Liver (tissue), 3 donors: ENCODE results near the gene SMOC2.

Experiments used
- ATF3 ChIP-seq: IDR thresholded peaks from 2 replicates; pipeline ENCODE4 v1.6.1; 2016; ENCODE audit warnings: antibody characterized with exemption
- CTCF ChIP-seq: fragments of 150-350 bp; IDR thresholded peaks from 2 replicates; pipeline ENCODE4 v1.5.1; 2017; ENCODE audit warnings: improper control_type of control experiment, low read depth, low read length; ENCODE audit not compliant: missing input control
- FOXA1 ChIP-seq: IDR thresholded peaks from 2 replicates; pipeline ENCODE4 v1.6.1; 2016; ENCODE audit warnings: antibody characterized with exemption
- GABPA ChIP-seq, 2 donors: IDR thresholded peaks in 1 of 2; conservative IDR thresholded peaks in 1 of 2; 2 replicates each; pipeline ENCODE4 v1.6.1; 2016; ENCODE audit warnings: antibody characterized with exemption in 2 of 2, mild to moderate bottlenecking in 1 of 2, moderate library complexity in 1 of 2
- JUND ChIP-seq, 2 donors: IDR thresholded peaks; 2 replicates each; pipeline ENCODE4 v1.6.1; 2016; ENCODE audit warnings: antibody characterized with exemption in 2 of 2
- MAX ChIP-seq: IDR thresholded peaks from 2 replicates; pipeline ENCODE4 v1.6.1; 2016; ENCODE audit warnings: antibody characterized with exemption
- NR2F2 ChIP-seq: IDR thresholded peaks from 2 replicates; pipeline ENCODE4 v1.6.1; 2016; ENCODE audit warnings: antibody characterized with exemption
- RAD21 ChIP-seq, 2 donors: IDR thresholded peaks; 2 replicates each; pipeline ENCODE4 v1.6.1; 2016; ENCODE audit warnings: antibody characterized with exemption in 2 of 2, mild to moderate bottlenecking in 2 of 2
- REST ChIP-seq: IDR thresholded peaks from 2 replicates; pipeline ENCODE4 v1.6.1; 2016; ENCODE audit warnings: antibody characterized with exemption, mild to moderate bottlenecking
- SP1 ChIP-seq: IDR thresholded peaks from 2 replicates; pipeline ENCODE4 v1.6.1; 2018; ENCODE audit warnings: antibody characterized with exemption, mild to moderate bottlenecking
- TAF1 ChIP-seq: conservative IDR thresholded peaks from 2 replicates; pipeline ENCODE4 v1.6.1; 2016; ENCODE audit warnings: antibody characterized with exemption, mild to moderate bottlenecking
- YY1 ChIP-seq: IDR thresholded peaks from 2 replicates; pipeline ENCODE4 v1.6.1; 2016; ENCODE audit warnings: antibody characterized with exemption, mild to moderate bottlenecking
- ZBTB33 ChIP-seq: IDR thresholded peaks from 2 replicates; pipeline ENCODE4 v1.6.1; 2016; ENCODE audit warnings: antibody characterized with exemption
- donor health status: healthy.
- donor health status: healthy.

GRCh38 chr6:168442646-168443045 lies 1.7 kb downstream of the SMOC2 start:
- TF ChIP-seq CTCF = no peak
- no peak for TF ChIP-seq JUND (IDR thresholded peaks at IDR 0.05)
- TF ChIP-seq YY1 = no peak
- no peak for TF ChIP-seq GABPA (IDR thresholded peaks at IDR 0.05 in 1 of 2, conservative IDR thresholded peaks at IDR 0.05 in 1 of 2)
- no peak for TF ChIP-seq FOXA1
- TF ChIP-seq ZBTB33 = no peak
- TF ChIP-seq SP1 = no peak
- TF ChIP-seq TAF1 = no peak
- TF ChIP-seq RAD21 (IDR thresholded peaks at IDR 0.05) = no peak
- no peak for TF ChIP-seq NR2F2
- no peak for TF ChIP-seq ATF3
- TF ChIP-seq MAX = no peak
- no peak for TF ChIP-seq REST
